Transverse colon (tissue), 4 donors: Measurements from ENCODE around the gene OR10A4. TPM values are rescaled to one million over a fixed set of nuclear protein-coding genes. Genes with fewer than 3 reads are reported as not detected.
"Not testable (repeated sequence)": the region's sequence is repeated elsewhere in the genome, so short reads cannot be mapped to it uniquely, and the experiment has no call there.

Experiments
- DNase-seq: peaks from one replicate; pipeline ENCODE4 v3.0.0-alpha.2; 2019
- H3K27ac ChIP-seq, 4 donors: fragments of 200-600 bp; sonication (generic); 2 replicates each; pipeline ENCODE4 v1.5.1; 2016 to 2018; ENCODE audit warnings: inconsistent platforms in 4 of 4
- H3K27me3 ChIP-seq: fragments of 200-600 bp; sonication (generic); 2 replicates; pipeline ENCODE4 v1.5.1; 2017; ENCODE audit warnings: inconsistent platforms
- H3K36me3 ChIP-seq, 4 donors: fragments of 200-600 bp; sonication (generic); 2 replicates each; pipeline ENCODE4 v1.5.1; 2017 to 2019; ENCODE audit warnings: inconsistent platforms in 4 of 4
- H3K4me1 ChIP-seq, 4 donors: fragments of 200-600 bp; sonication (generic); 2 replicates each; pipeline ENCODE4 v1.5.1; 2017 to 2020; ENCODE audit warnings: inconsistent platforms in 4 of 4
- H3K4me3 ChIP-seq, 4 donors: fragments of 200-600 bp; sonication (generic); 1 replicate in 1 of 4; 2 replicates in 3 of 4; pipeline versions ENCODE4 v1.5.1 to v1.6.1; 2017 to 2019; ENCODE audit warnings: inconsistent platforms in 4 of 4
- H3K9me3 ChIP-seq, 2 donors: fragments of 200-600 bp; sonication (generic); 2 replicates each; pipeline ENCODE4 v1.5.1; 2017 to 2019; ENCODE audit warnings: inconsistent platforms in 2 of 2
- CTCF ChIP-seq, 5 experiments: fragments of 200-600 bp in 3 of 5; fragments of 450-650 bp in 2 of 5; sonication (generic) in 3 of 5; IDR thresholded peaks; 1 replicate in 2 of 5; 2 replicates in 3 of 5; pipeline ENCODE4 v1.5.1; 2016 to 2017; ENCODE audit warnings: antibody characterized with exemption in 5 of 5, inconsistent platforms in 3 of 5, mild to moderate bottlenecking in 2 of 5, moderate library complexity in 1 of 5
- EP300 ChIP-seq: sonication (generic); formaldehyde crosslinking; IDR thresholded peaks from one replicate; pipeline ENCODE4 v1.6.1; 2017; ENCODE audit warnings: antibody characterized with exemption, low read depth
- POLR2A ChIP-seq: fragments of 450-650 bp; IDR thresholded peaks from one replicate; pipeline ENCODE4 v1.6.1; 2016; ENCODE audit warnings: antibody characterized with exemption, mild to moderate bottlenecking, moderate library complexity
- POLR2AphosphoS5 ChIP-seq, 3 donors: sonication (generic); formaldehyde crosslinking; IDR thresholded peaks; one replicate each; pipeline ENCODE4 v1.6.1; 2016; ENCODE audit warnings: antibody characterized with exemption in 3 of 3
- WGBS, 2 donors: methylation state at CpG; one replicate each; pipeline ENCODE4 v1.1.5; 2018; ENCODE audit warnings: low coverage in 1 of 2; 5-methylcytosine and 5-hydroxymethylcytosine counted together
- in situ Hi-C, 4 donors: fragments of 200-750 bp; cut with MboI; loops; one replicate each; pipeline versions ENCODE4 v1.15.0 to v1.15.1; 2017; ENCODE audit warnings: low sequenced_read_pairs in 3 of 4, low pct_ligation_motif_present in 1 of 4, low pct_unique_long_range_greater_than_20kb in 1 of 4
- intact Hi-C: fragments of 100-400 bp; cut with DNase I; formaldehyde crosslinking; loops from one replicate; pipeline ENCODE4 v1.15.1; 2023; ENCODE audit warnings: low total_unique reads
- total RNA-seq, 4 donors: library from RNA; depleted of rRNA; stranded (reverse); fragments of >200 nt; gene quantifications; one replicate each; pipeline ENCODE4 v1.1.0, GENCODE V29; 2016

Gene OR10A4
- total RNA-seq, 4 donors from 2014 or later = not detected

GRCh38 chr11:6894097-6894496 is 17.7 kb downstream of the OR10A4 start:
- in situ Hi-C loops = no loop called here

GRCh38 chr11:6895010-6895409 is 18.6 kb downstream of the OR10A4 start:
- no peaks in the 10 kb centered on the region for H3K9me3 ChIP-seq
- no peaks in the 10 kb centered on the region for H3K27me3 ChIP-seq
- H3K4me3 ChIP-seq = no peak overlapping the region
- intact Hi-C loops = no loop called here
- in situ Hi-C loops = no loop called here
- H3K27ac ChIP-seq = no peak overlapping the region
- H3K36me3 ChIP-seq = no peaks in the 10 kb centered on the region
- no peak for DNase-seq
- H3K4me1 ChIP-seq = no peaks in the 10 kb centered on the region
- TF ChIP-seq POLR2A (no peak), EP300 (no peak), POLR2AphosphoS5 (IDR thresholded peaks at IDR 0.05) (no peak), CTCF (IDR thresholded peaks at IDR 0.05) (no peak)

More at GRCh38 chr11:6894097-6894496, 17.7 kb downstream of the OR10A4 start:
- no peaks in the 10 kb centered on the region for H3K27me3 ChIP-seq
- H3K27ac ChIP-seq = no peak overlapping the region
- no peaks in the 10 kb centered on the region for H3K9me3 ChIP-seq
- no peak for DNase-seq
- intact Hi-C loops = no loop called here
- no peak overlapping the region for H3K4me3 ChIP-seq
- H3K36me3 ChIP-seq = no peaks in the 10 kb centered on the region
- TF ChIP-seq EP300 (no peak), POLR2AphosphoS5 (IDR thresholded peaks at IDR 0.05) (no peak), POLR2A (no peak), CTCF (IDR thresholded peaks at IDR 0.05) (no peak)
- H3K4me1 ChIP-seq = no peaks in the 10 kb centered on the region

- H3K4me1 ChIP-seq = no peaks in the 10 kb centered on the region
- H3K27me3 ChIP-seq = no peaks in the 10 kb centered on the region
- H3K36me3 ChIP-seq = no peaks in the 10 kb centered on the region
- H3K9me3 ChIP-seq = no peaks in the 10 kb centered on the region
- H3K4me3 ChIP-seq = no peak overlapping the region
- intact Hi-C loops = no loop called here
- no peak overlapping the region for H3K27ac ChIP-seq
- no peak for TF ChIP-seq CTCF (IDR thresholded peaks at IDR 0.05)
- no peak for TF ChIP-seq POLR2A
- no peak for DNase-seq
- in situ Hi-C loops = no loop called here
- 67% methylated on average over 1 of the region's 1 CpG; no CpG with 5 or more reads in 1 of the 2 donors for WGBS, 2 donors
Observed at GRCh38 chr11:6898911-6899310, 22.5 kb downstream of the OR10A4 start.

- no peaks in the 10 kb centered on the region for H3K4me1 ChIP-seq
- no peak for DNase-seq
- H3K9me3 ChIP-seq = no peaks in the 10 kb centered on the region
- TF ChIP-seq POLR2A (no peak), EP300 (no peak), POLR2AphosphoS5 (IDR thresholded peaks at IDR 0.05) (no peak), CTCF (IDR thresholded peaks at IDR 0.05) (no peak)
- intact Hi-C loops = no loop called here
- H3K4me3 ChIP-seq = no peak overlapping the region
- H3K27me3 ChIP-seq = no peaks in the 10 kb centered on the region
- H3K27ac ChIP-seq = no peak overlapping the region
- 59 to 61% methylated on average over 2 of the region's 2 CpGs for WGBS, 2 donors
- H3K36me3 ChIP-seq = no peaks in the 10 kb centered on the region
- in situ Hi-C loops = no loop called here
Observed at GRCh38 chr11:6900327-6900999, 24.0 kb downstream of the OR10A4 start.

GRCh38 chr11:6904804-6905203 is 28.4 kb downstream of the OR10A4 start:
- H3K4me3 ChIP-seq, H3K9me3 ChIP-seq, H3K27ac ChIP-seq, H3K27me3 ChIP-seq, in situ Hi-C loops, H3K4me1 ChIP-seq, H3K36me3 ChIP-seq, DNase-seq, intact Hi-C loops: not testable (repeated sequence)
- 86% methylated on average over 13 of the region's 13 CpGs; no CpG with 5 or more reads in 1 of the 2 donors for WGBS, 2 donors
